ENCODE results near the gene KIAA1671. TPM values are rescaled to one million over a fixed set of nuclear protein-coding genes. Genes with fewer than 3 reads are reported as not detected.
A peak's percentile ranks its signal among the peaks of the same experiment; 100 is the strongest.

Gene KIAA1671
- polyA plus RNA-seq, 3 donors: not detected

- Mint-ChIP-seq H3K27me3 (ENCODE audit: low read depth in 3 of 3) (peaks cover 0 to 6% (median 1%) of the 10 kb centered on the region in 3 donors), H3K4me1 (no peaks in the 10 kb centered on the region), H3K27ac (no peak overlapping the region), H3K36me3 (no peaks in the 10 kb centered on the region), H3K4me3 (no peak overlapping the region), H3K9me3 (no peaks in the 10 kb centered on the region)
- Histone ChIP-seq H4K20me1 (ENCODE audit: insufficient read depth, low read length) (no peaks in the 10 kb centered on the region), H3K36me3 (replicated peaks in 1 of 2; ENCODE audit: control insufficient read depth in 1 of 2, insufficient read depth in 2 of 2, low read length in 2 of 2) (no peaks in the 10 kb centered on the region), H3K27ac (ENCODE audit: low read depth in 1 of 2, low read length in 2 of 2) (no peak overlapping the region), H3K27me3 (ENCODE audit: control insufficient read depth in 2 of 2, insufficient read depth in 2 of 2, low read length in 2 of 2) (no peaks in the 10 kb centered on the region), H3K9ac (ENCODE audit: insufficient read depth, low read length, poor library complexity, severe bottlenecking) (no peak overlapping the region), H3K4me2 (replicated peaks; ENCODE audit: extremely low read depth, low read length, poor library complexity, severe bottlenecking) (no peak overlapping the region), H3K79me2 (ENCODE audit: insufficient read depth, low read length) (no peaks in the 10 kb centered on the region), H3K4me3 (replicated peaks in 1 of 3; ENCODE audit: low read depth in 2 of 3, low read length in 3 of 3) (no peak overlapping the region), H3K9me3 (replicated peaks in 1 of 2; ENCODE audit: control insufficient read depth in 1 of 2, insufficient read depth in 1 of 2, low read length in 2 of 2) (no peaks in the 10 kb centered on the region), H2AFZ (ENCODE audit: insufficient read depth, low read depth, low read length, poor library complexity, severe bottlenecking) (no peak overlapping the region), H3K4me1 (ENCODE audit: control insufficient read depth in 1 of 2, insufficient read depth in 2 of 2, low read length in 2 of 2) (no peaks in the 10 kb centered on the region)
- no peak for TF ChIP-seq CTCF (IDR thresholded peaks at IDR 0.05)
- WGBS (ENCODE audit: insufficient coverage): 92% methylated on average over 7 of the region's 8 CpGs
- intact Hi-C loops (cut with micrococcal nuclease): no loop called here
- DNase-seq: no peak
These were observed 48.2 kb downstream of the KIAA1671 start for GRCh38 chr22:25000686-25001085.

- H2AFZ ChIP-seq (ENCODE audit: insufficient read depth, low read depth, low read length, poor library complexity, severe bottlenecking): no peak overlapping the region
- H3K4me3 ChIP-seq (replicated peaks in 1 of 3; ENCODE audit: low read depth in 2 of 3, low read length in 3 of 3): no peak overlapping the region
- TF ChIP-seq CTCF (IDR thresholded peaks at IDR 0.05): no peak
- no peaks in the 10 kb centered on the region for H3K36me3 ChIP-seq (replicated peaks in 1 of 2; ENCODE audit: control insufficient read depth in 1 of 2, insufficient read depth in 2 of 2, low read length in 2 of 2)
- H3K4me1 ChIP-seq (ENCODE audit: control insufficient read depth in 1 of 2, insufficient read depth in 2 of 2, low read length in 2 of 2): no peaks in the 10 kb centered on the region
- H3K79me2 ChIP-seq (ENCODE audit: insufficient read depth, low read length): no peaks in the 10 kb centered on the region
- H3K36me3 Mint-ChIP-seq: no peaks in the 10 kb centered on the region
- H3K27me3 ChIP-seq (ENCODE audit: control insufficient read depth in 2 of 2, insufficient read depth in 2 of 2, low read length in 2 of 2): no peaks in the 10 kb centered on the region
- no peaks in the 10 kb centered on the region for H3K9me3 ChIP-seq (replicated peaks in 1 of 2; ENCODE audit: control insufficient read depth in 1 of 2, insufficient read depth in 1 of 2, low read length in 2 of 2)
- no peak overlapping the region for H3K27ac ChIP-seq (ENCODE audit: low read depth in 1 of 2, low read length in 2 of 2)
- no peaks in the 10 kb centered on the region for H4K20me1 ChIP-seq (ENCODE audit: insufficient read depth, low read length)
- DNase-seq: no peak
- H3K27me3 Mint-ChIP-seq (ENCODE audit: low read depth in 3 of 3): peaks cover 0 to 5% (median under 1%) of the 10 kb centered on the region in 3 donors
- H3K27ac Mint-ChIP-seq: peak overlapping the region in 1 of 7 donors; percentile 42
- no peak overlapping the region for H3K4me3 Mint-ChIP-seq
- H3K9me3 Mint-ChIP-seq: no peaks in the 10 kb centered on the region
- H3K4me2 ChIP-seq (replicated peaks; ENCODE audit: extremely low read depth, low read length, poor library complexity, severe bottlenecking): no peak overlapping the region
- WGBS (ENCODE audit: insufficient coverage): no CpG with 5 or more reads among the region's 1 CpG
- intact Hi-C loops (cut with micrococcal nuclease): no loop called here
- no peaks in the 10 kb centered on the region for H3K4me1 Mint-ChIP-seq
- no peak overlapping the region for H3K9ac ChIP-seq (ENCODE audit: insufficient read depth, low read length, poor library complexity, severe bottlenecking)
These were observed 49.9 kb downstream of the KIAA1671 start for GRCh38 chr22:25002241-25002985.

All from CD14-positive monocyte (primary cell).